ENCODE measurements around the gene PIEZO2. TPM values are rescaled to one million over a fixed set of nuclear protein-coding genes. Genes with fewer than 3 reads are reported as not detected.

The PIEZO2 gene
- total RNA-seq, 2 experiments from 2014 or later, result not detected

GRCh38 chr18:11035376-11035775 is 114.0 kb downstream of the PIEZO2 start:
- H3K27ac Mint-ChIP-seq, result no peak overlapping the region
- H3K27me3 Mint-ChIP-seq, result no peaks in the 10 kb centered on the region
- ChIA-PET POLR2A (no interaction called here), CTCF (no interaction called here)
- H3K9me3 Mint-ChIP-seq, result no peaks in the 10 kb centered on the region
- no peak overlapping the region for H3K4me3 Mint-ChIP-seq
- Histone ChIP-seq H3K36me3 (ENCODE audit: insufficient read depth, low read length) (no peaks in the 10 kb centered on the region), H3K27ac (ENCODE audit: low read depth in 1 of 2, low read length in 2 of 2) (no peak overlapping the region), H3K27me3 (ENCODE audit: control insufficient read depth in 1 of 2, insufficient read depth in 2 of 2, low read length in 2 of 2) (no peaks in the 10 kb centered on the region), H3K9me3 (ENCODE audit: control insufficient read depth in 1 of 2, insufficient read depth in 1 of 2, low read length in 2 of 2) (no peaks in the 10 kb centered on the region), H3K4me1 (ENCODE audit: insufficient read depth, low read length) (no peaks in the 10 kb centered on the region), H3K4me3 (ENCODE audit: low read length) (no peak overlapping the region)
- ATAC-seq (ENCODE audit: poor library complexity), result no peak
- no peaks in the 10 kb centered on the region for H3K36me3 Mint-ChIP-seq (ENCODE audit: low read depth)
- intact Hi-C loops (cut with DNase I, micrococcal nuclease), result loop anchor here (5.0 to 10.0 kb wide), 2 partner anchors 1061 to 1063 kb away; no protein-coding TSS in a partner anchor
- H3K4me1 Mint-ChIP-seq (ENCODE audit: low read depth), result no peaks in the 10 kb centered on the region
- DNase-seq, result no peak
- no peak for TF ChIP-seq CTCF (IDR thresholded peaks at IDR 0.05)

GRCh38 chr18:11034884-11035283 is 114.5 kb downstream of the PIEZO2 start:
- Histone ChIP-seq H3K4me1 (ENCODE audit: insufficient read depth, low read length) (no peaks in the 10 kb centered on the region), H3K9me3 (ENCODE audit: control insufficient read depth in 1 of 2, insufficient read depth in 1 of 2, low read length in 2 of 2) (no peaks in the 10 kb centered on the region), H3K27me3 (ENCODE audit: control insufficient read depth in 1 of 2, insufficient read depth in 2 of 2, low read length in 2 of 2) (no peaks in the 10 kb centered on the region), H3K4me3 (ENCODE audit: low read length) (no peak overlapping the region), H3K36me3 (ENCODE audit: insufficient read depth, low read length) (no peaks in the 10 kb centered on the region), H3K27ac (ENCODE audit: low read depth in 1 of 2, low read length in 2 of 2) (no peak overlapping the region)
- no peak for ATAC-seq (ENCODE audit: poor library complexity)
- POLR2A ChIA-PET, result no interaction called here
- intact Hi-C loops (cut with DNase I, micrococcal nuclease), result loop anchor here (5.0 to 10.0 kb wide), 2 partner anchors 1060 to 1063 kb away; no protein-coding TSS in a partner anchor
- H3K4me1 Mint-ChIP-seq (ENCODE audit: low read depth), result no peaks in the 10 kb centered on the region
- CTCF ChIA-PET, result no interaction called here
- no peak overlapping the region for H3K4me3 Mint-ChIP-seq
- H3K36me3 Mint-ChIP-seq (ENCODE audit: low read depth), result no peaks in the 10 kb centered on the region
- no peaks in the 10 kb centered on the region for H3K9me3 Mint-ChIP-seq
- no peak for DNase-seq
- no peak overlapping the region for H3K27ac Mint-ChIP-seq
- H3K27me3 Mint-ChIP-seq, result no peaks in the 10 kb centered on the region
- no peak for TF ChIP-seq CTCF (IDR thresholded peaks at IDR 0.05)

- intact Hi-C loops (cut with DNase I, micrococcal nuclease), result loop anchor here in 1 of 2 experiments (10.0 kb wide), 1 partner anchor 1059 kb away; no protein-coding TSS in a partner anchor
- Histone ChIP-seq H3K27me3 (ENCODE audit: control insufficient read depth in 1 of 2, insufficient read depth in 2 of 2, low read length in 2 of 2) (no peaks in the 10 kb centered on the region), H3K27ac (ENCODE audit: low read depth in 1 of 2, low read length in 2 of 2) (no peak overlapping the region), H3K36me3 (ENCODE audit: insufficient read depth, low read length) (no peaks in the 10 kb centered on the region), H3K9me3 (ENCODE audit: control insufficient read depth in 1 of 2, insufficient read depth in 1 of 2, low read length in 2 of 2) (no peaks in the 10 kb centered on the region), H3K4me1 (ENCODE audit: insufficient read depth, low read length) (no peaks in the 10 kb centered on the region), H3K4me3 (ENCODE audit: low read length) (no peak overlapping the region)
- no peak overlapping the region for H3K4me3 Mint-ChIP-seq
- no peak for TF ChIP-seq CTCF (IDR thresholded peaks at IDR 0.05)
- ChIA-PET POLR2A (no interaction called here), CTCF (no interaction called here)
- no peaks in the 10 kb centered on the region for H3K9me3 Mint-ChIP-seq
- no peaks in the 10 kb centered on the region for H3K4me1 Mint-ChIP-seq (ENCODE audit: low read depth)
- ATAC-seq (ENCODE audit: poor library complexity), result no peak
- no peak for DNase-seq
- no peak overlapping the region for H3K27ac Mint-ChIP-seq
- no peaks in the 10 kb centered on the region for H3K36me3 Mint-ChIP-seq (ENCODE audit: low read depth)
- no peaks in the 10 kb centered on the region for H3K27me3 Mint-ChIP-seq
Observed at GRCh38 chr18:11033503-11033902, 115.9 kb downstream of the PIEZO2 start.

All from CD4-positive, alpha-beta T cell (primary cell).